ENCODE measurements around the gene MATCAP1. TPM values are rescaled to one million over a fixed set of nuclear protein-coding genes. Genes with fewer than 3 reads are reported as not detected.

MATCAP1 gene
- total and polyA plus RNA-seq, 2 experiments from 2014 or later = 53.7 to 78.1 TPM

- no peak for DNase-seq (ENCODE audit: low read depth in 1 of 2, low spot score in 1 of 2)
- Histone ChIP-seq H3K9me3 (ENCODE audit: low read depth) (no peaks in the 10 kb centered on the region), H3K27ac (no peak overlapping the region), H3K27me3 (no peaks in the 10 kb centered on the region), H3K36me3 (peaks cover 34% of the 10 kb centered on the region), H3K4me1 (ENCODE audit: low read depth) (peaks cover 7% of the 10 kb centered on the region), H3K4me3 (no peak overlapping the region)
- no peak for TF ChIP-seq CTCF (IDR thresholded peaks at IDR 0.05; ENCODE audit: low read depth, low read length)
These were observed 13.1 kb upstream of the MATCAP1 start for GRCh38 chr16:67196881-67197280.

GRCh38 chr16:67195676-67196075 lies 11.9 kb upstream of the MATCAP1 start:
- no peak for TF ChIP-seq CTCF (IDR thresholded peaks at IDR 0.05; ENCODE audit: low read depth, low read length)
- Histone ChIP-seq H3K9me3 (ENCODE audit: low read depth) (no peaks in the 10 kb centered on the region), H3K27ac (no peak overlapping the region), H3K36me3 (peaks cover 34% of the 10 kb centered on the region), H3K4me3 (no peak overlapping the region), H3K4me1 (ENCODE audit: low read depth) (peaks cover 7% of the 10 kb centered on the region), H3K27me3 (no peaks in the 10 kb centered on the region)
- no peak for DNase-seq (ENCODE audit: low read depth in 1 of 2, low spot score in 1 of 2)

- no peak overlapping the region for H3K4me3 ChIP-seq
- no peaks in the 10 kb centered on the region for H3K27me3 ChIP-seq
- no peaks in the 10 kb centered on the region for H3K9me3 ChIP-seq (ENCODE audit: low read depth)
- peaks cover 7% of the 10 kb centered on the region for H3K4me1 ChIP-seq (ENCODE audit: low read depth)
- H3K27ac ChIP-seq = no peak overlapping the region
- no peak for TF ChIP-seq CTCF (IDR thresholded peaks at IDR 0.05; ENCODE audit: low read depth, low read length)
- H3K36me3 ChIP-seq = peaks cover 34% of the 10 kb centered on the region
- no peak for DNase-seq (ENCODE audit: low read depth in 1 of 2, low spot score in 1 of 2)
These were observed 10.5 kb upstream of the MATCAP1 start for GRCh38 chr16:67194260-67194659.

- H3K36me3 ChIP-seq = peaks cover 34% of the 10 kb centered on the region
- H3K4me1 ChIP-seq (ENCODE audit: low read depth) = peaks cover 7% of the 10 kb centered on the region
- DNase-seq (ENCODE audit: low read depth in 1 of 2, low spot score in 1 of 2) = no peak
- H3K27ac ChIP-seq = no peak overlapping the region
- no peak for TF ChIP-seq CTCF (IDR thresholded peaks at IDR 0.05; ENCODE audit: low read depth, low read length)
- H3K4me3 ChIP-seq = no peak overlapping the region
- H3K27me3 ChIP-seq = no peaks in the 10 kb centered on the region
- H3K9me3 ChIP-seq (ENCODE audit: low read depth) = no peaks in the 10 kb centered on the region
These were observed 9.8 kb upstream of the MATCAP1 start for GRCh38 chr16:67193536-67193935.

- peak overlapping the region; percentile 88 for H3K4me3 ChIP-seq
- peaks cover 30% of the 10 kb centered on the region for H3K36me3 ChIP-seq
- H3K4me1 ChIP-seq (ENCODE audit: low read depth) = peaks cover 7% of the 10 kb centered on the region
- DNase-seq (ENCODE audit: low read depth in 1 of 2, low spot score in 1 of 2) = no peak
- no peaks in the 10 kb centered on the region for H3K27me3 ChIP-seq
- H3K27ac ChIP-seq = peak overlapping the region; percentile 67
- TF ChIP-seq CTCF (IDR thresholded peaks at IDR 0.05; ENCODE audit: low read depth, low read length) = no peak
- no peaks in the 10 kb centered on the region for H3K9me3 ChIP-seq (ENCODE audit: low read depth)
These were observed 9.1 kb upstream of the MATCAP1 start for GRCh38 chr16:67192781-67193361.

All from cardiac muscle cell (in vitro differentiated cells and primary cell).